ENCODE results near the gene KLHL28.

Gene KLHL28

DNA sequence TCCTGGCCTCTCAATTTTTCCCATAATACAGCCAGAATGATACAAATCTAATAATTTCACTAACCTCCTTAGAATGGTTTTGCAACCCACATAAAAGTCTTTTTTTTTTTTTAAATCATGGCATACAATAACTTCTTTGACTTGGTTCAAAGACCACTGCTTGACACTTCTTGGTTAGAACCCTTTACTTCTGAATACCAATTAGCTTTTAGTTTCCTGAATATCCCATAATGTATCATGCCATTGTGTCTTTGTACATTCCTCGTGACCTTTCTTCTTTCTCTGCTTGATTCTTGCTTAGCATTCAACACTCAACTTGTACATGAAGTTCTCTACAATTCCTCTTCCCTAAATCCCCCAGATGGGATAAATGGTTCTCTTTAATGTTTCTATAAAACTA, 19.3 kb downstream of the KLHL28 start:
- no peak for DNase-seq (ENCODE audit: low read depth)
- no peak overlapping the region for H3K4me3 ChIP-seq (ENCODE audit: control insufficient read depth, low read depth, low read length)
- TF ChIP-seq, protein P1, sequence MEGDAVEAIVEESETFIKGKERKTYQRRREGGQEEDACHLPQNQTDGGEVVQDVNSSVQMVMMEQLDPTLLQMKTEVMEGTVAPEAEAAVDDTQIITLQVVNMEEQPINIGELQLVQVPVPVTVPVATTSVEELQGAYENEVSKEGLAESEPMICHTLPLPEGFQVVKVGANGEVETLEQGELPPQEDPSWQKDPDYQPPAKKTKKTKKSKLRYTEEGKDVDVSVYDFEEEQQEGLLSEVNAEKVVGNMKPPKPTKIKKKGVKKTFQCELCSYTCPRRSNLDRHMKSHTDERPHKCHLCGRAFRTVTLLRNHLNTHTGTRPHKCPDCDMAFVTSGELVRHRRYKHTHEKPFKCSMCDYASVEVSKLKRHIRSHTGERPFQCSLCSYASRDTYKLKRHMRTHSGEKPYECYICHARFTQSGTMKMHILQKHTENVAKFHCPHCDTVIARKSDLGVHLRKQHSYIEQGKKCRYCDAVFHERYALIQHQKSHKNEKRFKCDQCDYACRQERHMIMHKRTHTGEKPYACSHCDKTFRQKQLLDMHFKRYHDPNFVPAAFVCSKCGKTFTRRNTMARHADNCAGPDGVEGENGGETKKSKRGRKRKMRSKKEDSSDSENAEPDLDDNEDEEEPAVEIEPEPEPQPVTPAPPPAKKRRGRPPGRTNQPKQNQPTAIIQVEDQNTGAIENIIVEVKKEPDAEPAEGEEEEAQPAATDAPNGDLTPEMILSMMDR (IDR thresholded peaks at IDR 0.05; ENCODE audit: control insufficient read depth, insufficient read depth, low read depth, low read length, missing control alignments) = no peak

DNA sequence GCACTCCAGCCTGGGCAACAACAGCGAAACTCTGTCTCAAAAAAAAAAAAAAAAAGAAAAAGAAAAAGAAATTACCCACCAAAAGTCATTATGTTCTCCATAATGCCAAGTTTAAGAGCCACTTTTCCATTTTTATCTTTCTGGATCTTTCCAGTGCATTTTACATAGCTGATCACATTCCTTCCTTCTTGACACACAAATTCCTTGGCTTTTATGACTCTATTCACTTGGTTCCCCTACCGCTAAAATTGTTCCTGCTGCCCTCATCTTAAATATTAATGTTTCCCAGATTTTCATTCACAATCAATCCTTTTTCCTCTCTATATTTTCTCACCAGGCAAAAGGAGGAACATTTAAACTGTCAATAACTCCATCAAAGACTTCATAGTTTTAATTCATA, 20.2 kb downstream of the KLHL28 start:
- DNase-seq (ENCODE audit: low read depth) = no peak
- TF ChIP-seq, protein P1 (IDR thresholded peaks at IDR 0.05; ENCODE audit: control insufficient read depth, insufficient read depth, low read depth, low read length, missing control alignments) = no peak
- H3K4me3 ChIP-seq (ENCODE audit: control insufficient read depth, low read depth, low read length) = no peak overlapping the region

DNA sequence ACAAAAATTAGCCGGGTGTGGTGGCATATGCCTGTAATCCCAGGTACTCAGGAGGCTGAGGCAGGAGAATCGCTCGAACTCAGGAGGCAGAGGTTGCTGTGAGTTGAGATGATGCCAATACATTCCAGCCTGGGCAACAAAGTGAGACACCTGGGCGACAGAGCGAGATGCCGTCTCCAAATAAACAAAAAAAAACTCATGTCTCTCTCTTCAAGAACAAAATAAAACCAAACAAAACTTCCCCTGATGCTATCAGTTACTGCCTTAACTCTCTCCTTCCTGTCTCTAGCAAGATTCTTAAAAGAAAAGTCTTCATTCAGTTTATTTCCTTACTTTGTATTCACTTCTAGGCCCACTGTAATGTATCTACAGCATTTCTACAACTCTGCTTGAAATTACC, 20.8 kb downstream of the KLHL28 start:
- TF ChIP-seq, protein P1 (IDR thresholded peaks at IDR 0.05; ENCODE audit: control insufficient read depth, insufficient read depth, low read depth, low read length, missing control alignments) = no peak
- DNase-seq (ENCODE audit: low read depth) = no peak

DNA sequence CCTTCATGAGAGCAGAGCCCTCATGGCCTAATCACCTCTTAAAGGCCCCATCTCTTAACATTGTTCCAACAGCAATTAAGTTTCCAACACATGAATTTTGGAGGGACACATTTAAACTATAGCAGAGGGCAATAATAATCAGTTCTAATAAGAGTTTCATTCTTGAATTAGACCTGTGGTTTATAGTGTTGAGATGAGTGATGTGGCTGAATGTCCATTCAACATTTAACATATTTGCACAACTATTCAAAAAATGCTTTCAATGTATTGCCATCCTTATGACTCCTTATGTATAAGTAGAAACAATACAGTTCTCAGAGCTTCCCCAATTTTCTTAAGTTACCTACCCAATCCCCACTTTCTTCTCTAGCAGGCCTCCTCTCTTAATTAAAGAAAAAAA, 21.5 kb downstream of the KLHL28 start:
- TF ChIP-seq, protein P1 (IDR thresholded peaks at IDR 0.05; ENCODE audit: control insufficient read depth, insufficient read depth, low read depth, low read length, missing control alignments) = no peak
- DNase-seq (ENCODE audit: low read depth) = no peak
- no peak overlapping the region for H3K4me3 ChIP-seq (ENCODE audit: control insufficient read depth, low read depth, low read length)

More for the DNA sequence above, 20.8 kb downstream of the KLHL28 start:
- H3K4me3 ChIP-seq (ENCODE audit: control insufficient read depth, low read depth, low read length) = no peak overlapping the region

DNA sequence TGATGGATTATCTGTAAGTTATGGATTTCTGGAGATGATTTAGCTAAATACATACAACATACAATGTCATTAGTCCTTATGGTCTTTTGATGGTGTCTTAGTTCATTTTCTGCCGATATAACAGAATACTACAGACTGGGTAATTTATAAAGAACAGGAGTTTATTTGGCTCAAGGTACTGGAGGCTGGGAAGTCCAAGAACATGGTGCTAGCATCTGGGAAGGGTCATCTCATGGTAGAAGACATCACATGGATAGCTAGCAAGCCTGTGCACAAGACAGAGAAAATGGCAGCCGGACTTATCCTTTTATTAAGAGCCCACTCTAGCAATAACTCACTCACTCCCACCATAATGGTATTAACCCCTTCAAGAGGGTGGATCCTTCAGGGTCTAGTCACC, 24.2 kb downstream of the KLHL28 start:
- no peak for DNase-seq (ENCODE audit: low read depth)
- no peak overlapping the region for H3K4me3 ChIP-seq (ENCODE audit: control insufficient read depth, low read depth, low read length)
- TF ChIP-seq, protein P1 (IDR thresholded peaks at IDR 0.05; ENCODE audit: control insufficient read depth, insufficient read depth, low read depth, low read length, missing control alignments) = no peak

DNA sequence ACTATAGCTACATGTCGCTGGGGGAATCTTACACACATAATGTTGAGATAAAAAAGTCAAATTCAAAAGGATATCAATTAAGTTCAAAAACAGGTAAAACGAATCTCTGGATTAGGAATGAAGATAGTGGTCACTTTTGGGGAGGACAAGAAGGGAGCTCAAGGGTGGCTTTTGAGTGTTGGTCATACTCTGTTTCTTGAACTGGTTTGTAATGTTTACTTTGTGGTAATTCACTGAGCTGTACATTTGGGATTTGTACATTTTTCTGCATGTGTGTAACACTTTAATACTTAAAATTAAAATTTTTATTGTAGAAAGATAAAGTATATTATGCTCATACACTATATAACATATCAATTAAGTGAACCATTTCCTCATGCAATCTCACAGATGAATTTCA, 26.6 kb downstream of the KLHL28 start:
- no peak overlapping the region for H3K4me3 ChIP-seq (ENCODE audit: control insufficient read depth, low read depth, low read length)
- TF ChIP-seq, protein P1 (IDR thresholded peaks at IDR 0.05; ENCODE audit: control insufficient read depth, insufficient read depth, low read depth, low read length, missing control alignments) = no peak
- DNase-seq (ENCODE audit: low read depth) = no peak

DNA sequence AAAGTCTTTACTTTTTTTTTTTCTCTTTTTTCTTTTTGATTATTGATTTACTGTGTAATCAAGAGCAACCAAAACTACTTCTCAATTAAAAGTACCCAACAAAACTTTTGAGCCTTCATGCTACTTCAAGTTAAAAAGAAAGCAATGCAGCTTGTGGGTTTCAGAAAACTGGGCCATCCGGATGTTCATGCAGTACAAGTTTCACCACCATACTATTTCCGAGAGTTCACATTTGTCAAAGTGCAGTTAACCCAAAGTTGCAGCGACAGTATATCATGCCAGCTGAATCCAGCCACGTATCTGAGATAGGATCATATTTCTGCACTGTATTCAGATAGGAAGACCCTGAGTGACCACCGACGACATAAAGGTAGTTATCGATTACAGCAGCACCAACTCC, 33.0 kb downstream of the KLHL28 start:
- no peak overlapping the region for H3K4me3 ChIP-seq (ENCODE audit: control insufficient read depth, low read depth, low read length)
- TF ChIP-seq, protein P1 (IDR thresholded peaks at IDR 0.05; ENCODE audit: control insufficient read depth, insufficient read depth, low read depth, low read length, missing control alignments) = no peak
- no peak for DNase-seq (ENCODE audit: low read depth)

All from AG09309 (cell line).